ENCODE data around the gene CENPX.
"Not testable (repeated sequence)": the region's sequence is repeated elsewhere in the genome, so short reads cannot be mapped to it uniquely, and the experiment has no call there.

Gene CENPX

GRCh38 chr17:82038796-82039409 is 16.2 kb upstream of the CENPX start:
- not testable (repeated sequence) for DNase-seq

- no peak for DNase-seq
These were observed 15.2 kb upstream of the CENPX start for GRCh38 chr17:82037889-82038195.

- peak; percentile 96 for DNase-seq
These were observed 14.6 kb upstream of the CENPX start, which contains the start of gene DCXR for GRCh38 chr17:82037092-82037888. TSS of gene DCXR (minus strand) at chr17:82037697. CDS start at chr17:82037682, 15 bp downstream.

DNA sequence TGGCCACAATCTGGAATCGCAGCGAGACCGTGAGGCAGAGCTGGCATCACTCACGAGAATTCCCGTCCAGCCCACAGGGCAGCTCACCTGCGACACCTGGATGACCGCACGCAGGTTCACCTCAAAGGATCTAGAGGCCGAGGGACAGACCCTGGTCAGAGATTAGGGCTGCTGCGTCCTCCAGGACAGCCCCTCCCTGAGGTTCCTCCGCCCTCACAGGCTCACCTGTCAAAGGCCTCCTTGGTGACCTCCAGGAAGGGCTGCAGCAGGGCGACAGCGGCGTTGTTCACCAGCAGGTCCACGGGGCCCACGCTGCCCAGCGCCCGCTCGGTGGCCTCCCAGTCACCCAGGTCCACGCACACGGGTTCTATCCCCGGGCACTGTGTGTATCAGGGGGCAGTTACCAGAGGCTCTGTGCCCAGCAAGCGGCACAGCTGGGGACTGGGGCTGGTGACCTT is 14.0 kb upstream of the CENPX start:
- DNase-seq, result no peak

DNA sequence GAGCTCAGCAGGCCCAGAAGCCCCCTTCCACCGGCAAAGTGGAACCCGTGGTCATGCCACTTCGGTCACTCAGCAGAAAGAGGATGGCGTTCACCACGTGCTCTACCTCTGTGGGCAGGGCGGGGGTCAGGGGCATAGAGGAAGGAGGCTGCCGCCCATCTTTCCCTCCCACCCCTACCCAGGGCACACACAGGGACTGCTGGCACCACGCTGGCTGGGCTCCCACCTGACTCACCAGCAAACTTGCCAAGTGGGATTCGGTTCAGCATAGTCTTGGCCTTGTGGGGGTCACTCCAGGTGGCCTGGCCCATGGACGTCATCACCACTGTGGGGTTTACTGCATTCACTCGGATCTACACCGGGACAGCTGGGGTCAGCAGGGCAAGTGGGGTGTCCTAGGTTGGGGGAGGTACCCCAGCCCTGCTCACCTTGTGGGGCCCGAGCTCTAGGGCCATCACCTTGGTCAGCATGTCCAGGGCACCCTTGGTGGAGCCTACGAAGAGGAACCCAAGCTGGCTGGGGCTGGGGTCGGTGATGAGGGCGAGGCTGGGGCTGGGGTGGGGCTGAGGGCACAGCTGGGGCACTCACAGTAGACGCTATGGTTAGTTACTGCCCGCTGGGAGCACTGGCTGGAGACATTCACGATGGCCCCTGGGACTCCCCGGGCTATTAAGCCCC is 13.4 kb upstream of the CENPX start:
- DNase-seq, result no peak

GRCh38 chr17:82035488-82035887 is 12.8 kb upstream of the CENPX start:
- DNase-seq, result no peak

GRCh38 chr17:82034371-82035011 is 11.8 kb upstream of the CENPX start:
- no peak for DNase-seq

DNA sequence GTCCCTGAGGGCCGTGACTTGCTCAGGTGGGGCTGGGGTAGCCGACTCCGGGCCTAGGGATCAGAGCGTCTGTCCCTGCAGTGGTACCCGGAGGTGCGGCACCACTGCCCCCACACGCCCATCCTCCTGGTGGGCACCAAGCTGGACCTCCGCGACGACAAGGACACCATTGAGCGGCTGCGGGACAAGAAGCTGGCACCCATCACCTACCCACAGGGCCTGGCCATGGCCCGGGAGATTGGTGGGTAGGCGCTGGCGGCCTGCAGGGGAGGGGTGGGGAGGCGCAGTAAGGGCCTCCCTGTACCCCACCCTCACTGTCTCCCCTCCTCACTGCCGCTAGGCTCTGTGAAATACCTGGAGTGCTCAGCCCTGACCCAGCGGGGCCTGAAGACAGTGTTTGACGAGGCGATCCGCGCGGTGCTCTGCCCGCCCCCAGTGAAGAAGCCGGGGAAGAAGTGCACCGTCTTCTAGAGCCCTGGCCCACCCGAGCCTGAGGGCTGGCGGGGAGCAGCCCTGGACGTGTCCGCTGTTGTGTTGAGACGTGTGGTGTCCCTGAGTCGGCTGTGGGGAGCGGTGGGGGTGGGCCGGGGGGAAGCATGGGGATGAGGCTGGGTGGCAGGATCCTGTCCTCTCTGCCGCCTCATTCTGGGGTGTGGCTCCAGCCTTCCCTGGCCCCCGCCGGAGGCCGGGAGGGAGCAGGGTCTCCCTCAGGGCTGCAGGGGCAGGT is 10.8 kb upstream of the CENPX start:
- DNase-seq, result no peak

DNA sequence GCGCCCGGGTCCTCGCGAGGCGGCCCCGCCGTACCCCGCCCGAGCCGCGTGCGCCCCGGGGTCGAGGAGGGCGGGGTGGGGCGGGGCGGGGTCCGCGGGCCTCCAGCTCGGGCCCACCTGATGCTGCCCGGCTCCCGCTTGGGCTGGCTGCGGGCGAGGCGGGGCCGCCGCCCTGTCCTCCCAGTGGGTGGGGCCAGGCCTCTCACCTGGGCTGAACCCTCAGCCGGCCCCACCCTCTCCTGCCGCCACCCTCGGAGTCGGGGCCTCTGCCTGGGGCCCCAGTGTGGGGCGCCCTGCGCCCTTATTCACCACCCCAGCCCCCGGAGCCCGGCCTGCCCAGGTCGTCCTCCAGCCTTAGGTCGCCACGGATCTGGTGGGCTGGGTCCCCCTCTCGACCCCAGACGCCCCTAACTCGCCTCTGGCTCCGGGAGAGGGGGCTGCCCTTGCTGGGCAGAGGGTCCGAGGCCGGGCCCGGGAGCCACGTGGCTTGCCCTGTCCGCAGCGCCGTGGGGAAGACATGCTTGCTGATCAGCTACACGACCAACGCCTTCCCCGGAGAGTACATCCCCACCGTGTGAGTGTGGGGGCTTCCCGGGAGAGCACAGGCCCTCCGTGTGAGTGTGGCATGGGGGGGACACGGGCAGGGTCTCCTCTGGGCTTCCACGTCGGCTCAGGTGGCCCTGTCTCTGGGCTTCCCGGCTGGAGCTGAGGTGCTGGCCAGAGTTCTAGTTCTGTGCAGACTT is 9.4 kb upstream of the CENPX start:
- no peak for DNase-seq

DNA sequence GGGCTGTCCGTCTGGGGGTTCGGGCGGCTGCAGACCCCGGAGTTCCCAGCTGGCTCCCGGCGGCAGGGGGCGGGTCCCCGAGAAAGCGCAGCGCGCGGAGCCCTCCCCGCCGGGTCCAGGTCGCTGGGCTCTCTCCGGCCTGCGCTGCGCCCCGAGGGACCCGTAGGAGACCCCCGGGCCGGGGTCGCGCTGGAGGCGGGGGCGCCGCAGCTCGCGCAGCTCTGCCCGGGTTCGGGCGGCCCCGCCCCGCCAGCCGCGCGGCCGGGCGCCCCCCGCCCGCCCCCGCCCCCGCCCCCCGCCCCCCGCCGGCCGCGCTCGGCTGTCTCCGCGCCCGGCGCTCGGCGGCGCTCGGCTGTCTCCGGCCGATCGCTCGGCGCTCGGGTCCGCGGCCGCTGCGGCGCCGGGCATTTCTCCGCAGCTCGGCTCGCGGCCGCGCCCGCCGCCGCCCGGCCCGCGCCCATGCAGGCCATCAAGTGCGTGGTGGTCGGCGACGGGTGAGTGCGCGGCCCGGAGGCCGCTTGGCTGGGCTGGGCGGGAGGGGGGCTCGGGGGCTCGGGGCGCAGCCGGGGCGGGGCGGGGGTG is 8.7 kb upstream of the CENPX start, which contains the start of gene RAC3:
Gene RAC3 (plus strand): TSS at position 376 of the 582 bp plus-strand sequence. CDS start 84 bp downstream, at position 460.
- DNase-seq, result no peak

DNA sequence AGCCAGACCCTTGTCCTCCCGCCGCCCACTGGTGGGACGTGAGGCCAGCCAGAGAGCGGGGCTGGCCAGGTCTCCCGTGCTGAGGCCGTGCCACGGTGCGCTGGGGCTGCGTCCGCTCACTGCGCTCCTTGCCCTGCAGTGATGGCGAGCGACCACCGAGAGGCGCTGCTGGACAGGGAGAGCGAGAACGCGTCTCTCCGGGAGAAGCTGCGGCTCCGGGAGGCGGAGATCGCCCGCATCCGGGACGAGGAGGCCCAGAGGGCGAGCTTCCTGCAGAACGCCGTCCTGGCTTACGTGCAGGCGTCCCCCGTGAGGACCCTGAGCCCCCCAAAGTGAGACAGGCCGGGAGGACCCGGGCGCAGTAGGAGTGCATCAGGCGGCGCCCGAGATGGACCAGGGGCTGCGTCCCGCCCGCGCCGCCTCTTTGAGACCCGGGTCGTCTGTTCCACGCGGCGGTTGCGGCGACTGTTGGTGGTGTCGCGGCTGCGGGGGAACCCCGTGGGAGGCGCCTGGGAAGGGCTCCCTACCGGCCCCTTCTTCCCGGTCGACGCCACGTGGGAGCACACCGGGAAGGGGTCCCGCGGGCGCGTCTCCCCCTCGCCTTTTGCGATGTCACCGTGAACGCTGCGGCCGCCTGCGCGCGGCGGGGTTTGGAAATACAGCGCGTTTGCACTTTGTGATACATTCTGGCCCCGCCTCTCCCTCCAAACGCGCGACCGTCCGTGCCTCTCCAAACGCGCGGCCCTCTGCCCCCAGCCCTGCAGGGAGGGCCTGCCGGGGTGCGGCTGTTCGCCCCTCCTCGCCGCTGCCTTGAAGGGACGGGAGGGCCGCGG is 8.0 kb upstream of the CENPX start:
- peak; percentile 67 for DNase-seq

DNA sequence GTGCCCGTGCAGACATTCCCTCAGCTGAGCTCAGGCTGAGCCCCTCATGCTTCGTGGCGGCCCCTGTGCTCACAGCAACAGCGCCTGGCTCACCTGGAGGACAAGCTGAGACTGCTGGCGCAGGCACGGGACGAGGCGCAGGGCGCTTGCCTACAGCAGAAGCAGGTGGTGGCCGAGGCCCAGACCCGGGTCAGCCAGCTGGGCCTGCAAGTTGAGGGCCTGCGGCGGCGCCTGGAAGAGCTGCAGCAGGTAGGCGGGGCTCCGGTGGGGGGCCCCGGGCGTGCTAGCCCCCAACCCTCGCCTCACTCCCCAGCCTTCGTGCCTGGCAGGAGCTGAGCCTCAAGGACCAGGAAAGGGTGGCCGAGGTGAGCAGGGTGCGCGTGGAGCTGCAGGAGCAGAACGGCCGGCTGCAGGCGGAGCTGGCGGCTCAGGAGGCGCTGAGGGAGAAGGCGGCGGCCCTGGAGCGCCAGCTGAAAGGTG is 7.4 kb upstream of the CENPX start:
- no peak for DNase-seq

- DNase-seq, result no peak
These were observed 6.7 kb upstream of the CENPX start for GRCh38 chr17:82029391-82029790.

DNA sequence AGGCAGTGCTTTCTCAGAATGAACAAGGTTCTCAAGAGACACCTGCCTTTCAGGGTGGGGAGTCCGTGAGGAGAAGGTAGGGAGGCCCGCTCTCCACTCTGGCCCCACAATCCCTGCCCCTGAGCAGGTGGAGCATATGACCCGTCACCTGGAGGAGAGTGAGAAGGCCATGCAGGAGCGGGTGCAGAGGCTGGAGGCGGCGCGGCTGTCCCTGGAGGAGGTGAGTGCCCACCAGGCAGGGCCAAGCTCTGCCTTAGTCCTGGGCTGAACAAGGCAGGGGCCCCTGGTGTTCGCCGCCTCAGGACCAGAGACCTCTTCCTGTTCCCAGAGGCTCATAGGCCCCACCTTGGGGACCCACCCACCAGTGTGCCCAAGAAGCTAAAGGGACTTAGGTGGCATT is 6.3 kb upstream of the CENPX start:
- no peak for DNase-seq

- DNase-seq, result no peak
These were observed 5.6 kb upstream of the CENPX start for GRCh38 chr17:82028246-82028645.

- no peak for DNase-seq
These were observed 2.9 kb upstream of the CENPX start for GRCh38 chr17:82025401-82026107.

GRCh38 chr17:82024859-82025258 is 2.2 kb upstream of the CENPX start:
- DNase-seq, result no peak

DNA sequence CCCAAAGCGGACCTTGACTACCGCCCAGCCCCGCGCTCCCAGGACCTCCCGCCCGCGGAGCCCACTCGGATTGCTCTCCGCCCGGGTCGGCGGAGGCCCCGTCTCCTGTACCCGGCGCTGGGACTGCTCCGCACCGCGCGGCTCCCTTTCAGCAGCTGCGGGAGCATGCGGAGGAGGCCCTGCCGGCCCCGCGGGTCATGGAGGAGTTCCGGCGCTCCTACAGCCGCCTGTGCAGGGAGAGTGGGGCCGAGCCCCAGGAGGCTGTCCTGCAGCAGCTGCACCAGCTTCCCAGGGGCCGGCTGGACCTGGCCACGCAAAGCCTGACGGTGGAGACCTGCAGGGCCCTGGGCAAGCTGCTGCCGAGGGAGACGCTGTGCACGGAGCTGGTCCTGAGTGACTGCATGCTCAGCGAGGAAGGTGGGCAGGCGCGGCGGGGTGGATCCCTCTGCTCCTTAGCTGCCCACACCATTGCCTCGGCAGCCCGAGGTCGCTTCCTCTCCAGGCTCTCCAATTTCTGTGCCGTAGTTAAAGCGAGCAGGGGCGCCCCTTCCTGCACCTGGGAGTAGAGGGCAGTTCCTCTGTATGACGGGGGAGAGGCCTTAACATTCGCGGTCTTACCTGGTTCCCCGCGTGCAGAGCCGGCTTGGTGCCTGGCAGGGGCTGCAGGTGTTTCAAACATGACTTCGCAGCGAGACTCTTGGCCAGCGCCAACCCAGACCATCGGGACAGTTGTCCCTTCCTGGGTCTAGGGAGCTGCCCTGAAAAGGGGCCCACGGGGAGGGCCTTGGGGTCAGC is 966 bp upstream of the CENPX start:
- DNase-seq, result peak; percentile 25

GRCh38 chr17:82022981-82023446 is 336 bp upstream of the CENPX start, which contains the start of gene LRRC45:
TSS of gene LRRC45 (plus strand) at chr17:82023305. CDS start at chr17:82023644, 339 bp downstream.
- peak; percentile 100 for DNase-seq
